ENCODE results near the gene EIF4E.
"Not testable (repeated sequence)": the region's sequence is repeated elsewhere in the genome, so short reads cannot be mapped to it uniquely, and the experiment has no call there.

Gene EIF4E

GRCh38 chr4:98872120-98872906 is 56.6 kb downstream of the EIF4E start:
- not testable (repeated sequence) for DNase-seq

GRCh38 chr4:98867648-98868047 is 61.3 kb downstream of the EIF4E start:
- no peak for DNase-seq

- DNase-seq, result no peak
Measured at GRCh38 chr4:98865059-98865458, 63.9 kb downstream of the EIF4E start.

GRCh38 chr4:98864560-98864959 is 64.4 kb downstream of the EIF4E start:
- DNase-seq, result no peak

GRCh38 chr4:98862371-98862770 is 66.6 kb downstream of the EIF4E start:
- DNase-seq, result no peak

- DNase-seq, result no peak
Measured at GRCh38 chr4:98861100-98861884, 67.6 kb downstream of the EIF4E start.

- no peak for DNase-seq
Measured at GRCh38 chr4:98851806-98852205, 77.1 kb downstream of the EIF4E start.

- no peak for DNase-seq
Measured at GRCh38 chr4:98850937-98851336, 78.0 kb downstream of the EIF4E start.

- DNase-seq, result no peak
Measured at GRCh38 chr4:98848448-98848847, 80.5 kb downstream of the EIF4E start.

- DNase-seq, result no peak
Measured at GRCh38 chr4:98845960-98846359, 83.0 kb downstream of the EIF4E start.

- not testable (repeated sequence) for DNase-seq
Measured at GRCh38 chr4:98842917-98843316, 86.0 kb downstream of the EIF4E start.

- DNase-seq, result no peak
Measured at GRCh38 chr4:98838977-98839618, 89.8 kb downstream of the EIF4E start.

GRCh38 chr4:98838531-98838930 is 90.4 kb downstream of the EIF4E start:
- no peak for DNase-seq

GRCh38 chr4:98833384-98833783 is 95.5 kb downstream of the EIF4E start:
- DNase-seq, result no peak

- not testable (repeated sequence) for DNase-seq
Measured at GRCh38 chr4:98831036-98831435, 97.9 kb downstream of the EIF4E start.

All from KG1 (cell line).